AG09309 (cell line): ENCODE results near the gene MAST4.

Experiments
- DNase-seq: peaks from one replicate; pipeline ENCODE4 v3.0.0-alpha.2; 2010; ENCODE audit warnings: low read depth
- H3K4me3 ChIP-seq: 2 replicates; pipeline ENCODE4 v1.5.1; 2011; ENCODE audit warnings: mild to moderate bottlenecking, low read depth, low read length, moderate library complexity; ENCODE audit not compliant: control insufficient read depth
- TF ChIP-seq, protein P1 (sequence below): IDR thresholded peaks from 2 replicates; pipeline ENCODE4 v1.5.1; 2011; ENCODE audit warnings: mild to moderate bottlenecking, low read depth, low read length, inconsistent platforms; ENCODE audit not compliant: insufficient read depth, control insufficient read depth; ENCODE audit errors: missing control alignments

The MAST4 gene

DNA sequence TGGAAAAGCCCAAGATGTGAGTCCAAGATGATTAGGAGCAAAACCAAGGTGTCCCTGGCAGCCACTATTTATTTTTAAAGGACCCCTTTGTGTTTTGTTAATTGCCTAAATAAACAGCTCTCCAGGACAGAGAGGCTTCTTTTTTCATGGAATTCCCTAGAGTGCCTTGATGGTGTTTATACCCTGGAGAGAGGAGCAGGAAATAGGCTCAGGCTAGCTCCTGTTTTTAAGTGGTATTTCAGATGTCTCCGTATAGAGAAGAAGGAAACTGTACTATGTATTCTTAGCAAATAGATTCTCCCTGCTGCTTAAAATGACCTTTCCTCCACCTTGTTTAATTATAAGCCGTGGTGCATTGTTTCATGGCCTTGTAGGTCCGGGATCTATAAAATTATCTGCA is 308.0 kb downstream of the MAST4 start:
- no peak for DNase-seq

DNA sequence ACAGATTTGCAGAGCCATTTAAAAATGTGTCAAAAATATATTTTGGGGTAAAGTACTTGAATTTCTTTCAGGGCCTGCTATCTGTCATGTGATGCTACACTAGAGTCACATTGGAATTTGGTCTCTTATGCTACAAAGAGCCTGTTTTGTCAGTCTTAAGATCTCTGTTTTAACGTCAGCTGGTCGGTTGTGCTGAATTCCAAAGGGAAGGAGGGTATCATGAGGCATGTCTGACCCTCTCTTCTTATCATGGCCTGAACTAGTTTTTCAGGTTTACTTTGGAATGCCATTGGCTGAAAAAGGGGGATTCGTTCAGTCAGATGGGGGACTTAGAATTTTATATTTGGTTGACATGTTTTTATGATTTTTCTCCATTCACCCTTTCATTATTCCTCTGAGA is 309.8 kb downstream of the MAST4 start:
- DNase-seq, result no peak
- no peak overlapping the region for H3K4me3 ChIP-seq
- TF ChIP-seq, protein P1, sequence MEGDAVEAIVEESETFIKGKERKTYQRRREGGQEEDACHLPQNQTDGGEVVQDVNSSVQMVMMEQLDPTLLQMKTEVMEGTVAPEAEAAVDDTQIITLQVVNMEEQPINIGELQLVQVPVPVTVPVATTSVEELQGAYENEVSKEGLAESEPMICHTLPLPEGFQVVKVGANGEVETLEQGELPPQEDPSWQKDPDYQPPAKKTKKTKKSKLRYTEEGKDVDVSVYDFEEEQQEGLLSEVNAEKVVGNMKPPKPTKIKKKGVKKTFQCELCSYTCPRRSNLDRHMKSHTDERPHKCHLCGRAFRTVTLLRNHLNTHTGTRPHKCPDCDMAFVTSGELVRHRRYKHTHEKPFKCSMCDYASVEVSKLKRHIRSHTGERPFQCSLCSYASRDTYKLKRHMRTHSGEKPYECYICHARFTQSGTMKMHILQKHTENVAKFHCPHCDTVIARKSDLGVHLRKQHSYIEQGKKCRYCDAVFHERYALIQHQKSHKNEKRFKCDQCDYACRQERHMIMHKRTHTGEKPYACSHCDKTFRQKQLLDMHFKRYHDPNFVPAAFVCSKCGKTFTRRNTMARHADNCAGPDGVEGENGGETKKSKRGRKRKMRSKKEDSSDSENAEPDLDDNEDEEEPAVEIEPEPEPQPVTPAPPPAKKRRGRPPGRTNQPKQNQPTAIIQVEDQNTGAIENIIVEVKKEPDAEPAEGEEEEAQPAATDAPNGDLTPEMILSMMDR, result no peak

More for the DNA sequence above, 308.0 kb downstream of the MAST4 start:
- H3K4me3 ChIP-seq, result no peak overlapping the region
- TF ChIP-seq, protein P1, result no peak

DNA sequence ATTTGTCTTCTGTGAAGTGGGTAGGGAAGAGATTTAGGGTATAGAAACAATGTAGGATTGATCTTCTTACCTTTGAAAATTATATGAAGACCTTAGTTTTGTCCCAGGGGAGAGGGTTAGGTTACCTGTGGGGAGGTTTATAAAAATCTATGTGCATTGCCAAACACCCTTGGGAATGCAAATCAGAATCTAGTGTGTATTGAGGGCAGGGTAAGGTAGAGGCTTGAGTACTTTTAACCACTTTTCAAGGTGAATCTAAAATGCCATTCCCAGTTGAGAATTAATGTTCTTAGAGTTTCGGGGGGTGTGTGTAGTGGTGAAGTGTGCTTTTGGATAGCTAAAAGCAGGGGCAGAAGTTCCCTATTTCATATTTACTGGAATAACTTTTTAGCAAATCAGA is 312.0 kb downstream of the MAST4 start:
- H3K4me3 ChIP-seq, result no peak overlapping the region
- no peak for DNase-seq
- TF ChIP-seq, protein P1, result no peak

DNA sequence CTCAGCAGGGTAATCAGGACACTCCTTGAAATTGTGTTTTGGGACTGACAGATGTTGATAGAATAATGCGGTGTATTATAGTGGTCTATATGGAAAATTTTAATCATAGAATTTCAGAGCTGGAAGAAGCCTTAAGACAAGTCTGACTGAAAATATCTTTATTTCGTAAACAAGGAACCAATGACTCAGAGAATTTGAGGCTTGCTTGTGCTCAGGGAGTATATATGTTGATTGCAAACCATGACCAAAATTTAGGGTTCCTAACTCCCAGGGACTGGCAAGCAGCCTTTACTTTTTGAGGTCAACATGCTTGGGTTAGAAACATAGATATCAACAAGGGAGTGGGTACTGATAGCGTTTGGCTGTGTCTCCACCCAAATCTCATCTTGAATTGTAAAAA is 313.2 kb downstream of the MAST4 start:
- no peak for DNase-seq
- TF ChIP-seq, protein P1, result no peak
- H3K4me3 ChIP-seq, result no peak overlapping the region

DNA sequence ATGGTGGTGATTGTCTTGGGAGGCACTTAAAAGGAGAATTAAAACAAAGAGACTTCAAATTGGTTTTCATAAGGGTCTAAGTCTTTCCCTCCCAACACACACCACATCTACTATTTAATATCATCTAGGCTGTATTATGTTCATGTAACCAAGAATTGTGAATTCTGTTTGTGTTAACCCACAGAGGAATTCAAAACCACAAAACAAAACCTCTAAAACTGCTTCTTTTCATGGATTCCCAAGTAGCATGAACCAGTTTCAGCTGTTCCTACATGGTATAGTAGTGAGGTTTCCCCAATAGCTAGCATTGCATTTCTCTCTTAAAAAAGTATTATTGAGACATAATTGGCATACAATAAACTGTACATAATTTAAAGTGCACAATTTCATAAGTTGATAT is 316.6 kb downstream of the MAST4 start:
- TF ChIP-seq, protein P1, result no peak
- no peak for DNase-seq
- no peak overlapping the region for H3K4me3 ChIP-seq

DNA sequence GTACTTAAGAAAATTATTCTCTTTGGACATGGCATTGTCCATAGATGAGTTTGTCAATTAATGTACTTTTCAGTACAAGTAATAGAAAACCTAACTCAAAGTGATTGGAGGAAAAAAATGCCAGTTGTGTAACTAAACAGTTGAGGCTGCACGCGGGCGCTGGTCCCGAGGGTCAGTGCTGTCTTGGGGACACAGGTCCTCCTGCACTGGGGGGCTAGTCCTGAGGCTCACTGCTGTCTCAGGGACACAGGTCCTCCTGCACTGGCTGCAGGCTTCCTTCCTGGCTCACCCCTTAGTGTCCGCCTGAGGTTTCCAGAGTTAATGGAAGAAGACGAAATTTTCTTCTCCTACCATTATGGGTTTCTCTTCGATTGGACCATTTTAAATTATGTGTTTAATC is 319.3 kb downstream of the MAST4 start:
- DNase-seq, result no peak
- no peak overlapping the region for H3K4me3 ChIP-seq

DNA sequence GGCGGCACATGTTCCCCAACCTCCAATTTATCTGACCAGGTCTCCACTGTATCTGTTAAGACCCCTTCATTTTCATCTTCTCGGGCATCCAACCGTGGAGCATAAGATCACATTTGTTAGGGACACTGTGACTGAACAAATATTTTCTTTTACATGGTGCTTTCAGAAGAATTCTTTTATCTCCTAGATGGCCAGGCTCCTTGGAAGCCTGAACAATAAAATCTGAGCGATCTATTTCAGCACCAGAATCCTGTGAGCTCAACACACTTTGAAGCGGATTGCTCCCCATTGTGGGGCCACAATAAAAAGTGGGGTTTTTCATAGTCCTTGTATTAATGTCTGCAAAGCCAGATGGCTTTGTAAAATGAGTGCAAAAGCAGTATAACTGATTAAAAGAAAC is 326.7 kb downstream of the MAST4 start:
- TF ChIP-seq, protein P1, result no peak
- no peak overlapping the region for H3K4me3 ChIP-seq
- DNase-seq, result no peak

More for the DNA sequence above, 319.3 kb downstream of the MAST4 start:
- TF ChIP-seq, protein P1, result no peak
